Osteocyte (in vitro differentiated cells): Measurements from ENCODE around the gene SLC26A8. TPM values are rescaled to one million over a fixed set of nuclear protein-coding genes. Genes with fewer than 3 reads are reported as not detected.
A peak's percentile ranks its signal among the peaks of the same experiment; 100 is the strongest.

ENCODE experiments used
- DNase-seq: peaks from one replicate; pipeline ENCODE4 v3.0.0; 2021; ENCODE audit warnings: mixed read lengths; ENCODE audit not compliant: unreplicated experiment; ENCODE audit errors: extremely low spot score
- H3K27ac Mint-ChIP-seq: one replicate; pipeline ENCODE4 v1.8.0; 2021; ENCODE audit warnings: mild to moderate bottlenecking, mixed read lengths; ENCODE audit not compliant: unreplicated experiment
- H3K27me3 Mint-ChIP-seq: one replicate; pipeline ENCODE4 v1.8.0; 2021; ENCODE audit warnings: mixed read lengths; ENCODE audit not compliant: unreplicated experiment
- H3K36me3 Mint-ChIP-seq: one replicate; pipeline ENCODE4 v1.8.0; 2021; ENCODE audit warnings: mixed read lengths; ENCODE audit not compliant: unreplicated experiment
- H3K4me1 Mint-ChIP-seq: one replicate; pipeline ENCODE4 v1.8.0; 2021; ENCODE audit warnings: mixed read lengths; ENCODE audit not compliant: unreplicated experiment
- H3K4me3 Mint-ChIP-seq: one replicate; pipeline ENCODE4 v1.8.0; 2021; ENCODE audit warnings: mild to moderate bottlenecking, moderate library complexity, mixed read lengths; ENCODE audit not compliant: unreplicated experiment
- H3K9me3 Mint-ChIP-seq: one replicate; pipeline ENCODE4 v1.8.0; 2021; ENCODE audit warnings: mixed read lengths; ENCODE audit not compliant: unreplicated experiment
- CTCF ChIP-seq: fragments of 200-600 bp; sonication (generic); IDR thresholded peaks from 2 replicates; pipeline ENCODE4 v1.5.0; 2021; ENCODE audit warnings: antibody characterized with exemption, mild to moderate bottlenecking, moderate library complexity
- total RNA-seq: library from RNA; stranded (reverse); gene quantifications from 2 replicates; pipeline ENCODE4 v1.2.1, GENCODE V29; 2021

The SLC26A8 gene
- total RNA-seq, 1 donor from 2014 or later: not detected

DNA sequence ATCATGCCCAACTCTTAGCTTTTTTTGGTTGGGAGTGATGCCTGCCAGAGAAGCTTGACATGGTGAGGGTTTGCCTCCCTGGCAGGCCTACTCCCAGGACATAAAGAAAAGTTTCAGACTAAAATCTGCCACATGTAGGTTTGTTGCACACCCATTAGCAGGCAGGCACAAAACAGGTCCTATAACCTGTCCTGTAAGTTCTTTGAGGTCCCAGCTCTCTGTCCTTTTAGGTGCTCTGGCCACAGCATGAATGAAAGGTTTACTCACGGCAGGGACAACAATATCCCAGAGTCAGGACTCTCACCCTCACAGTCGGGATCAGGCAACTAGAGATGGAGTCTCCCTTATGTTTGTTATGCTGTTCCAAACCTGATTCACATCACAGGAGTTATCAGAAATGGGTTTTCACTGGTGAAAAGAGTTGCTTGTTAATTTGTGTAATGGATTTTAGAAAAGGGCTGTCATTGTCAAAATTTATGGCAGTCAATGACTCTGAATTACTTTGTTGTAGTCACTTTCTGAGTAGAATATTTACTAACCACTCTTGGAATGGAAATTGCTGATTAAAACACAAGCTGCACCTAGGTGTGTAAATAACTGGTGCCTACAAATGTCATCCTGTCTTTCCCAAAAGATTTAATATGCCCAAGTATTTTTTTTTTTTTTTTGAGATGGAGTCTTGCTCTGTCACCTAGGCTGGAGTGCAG lies 97.8 kb downstream of the SLC26A8 start:
- Mint-ChIP-seq H3K27ac (no peak overlapping the region), H3K27me3 (peaks cover 11% of the 10 kb centered on the region), H3K4me3 (no peak overlapping the region), H3K9me3 (no peaks in the 10 kb centered on the region), H3K36me3 (no peaks in the 10 kb centered on the region), H3K4me1 (peaks cover 8% of the 10 kb centered on the region)
- DNase-seq: no peak
- no peak for TF ChIP-seq CTCF

DNA sequence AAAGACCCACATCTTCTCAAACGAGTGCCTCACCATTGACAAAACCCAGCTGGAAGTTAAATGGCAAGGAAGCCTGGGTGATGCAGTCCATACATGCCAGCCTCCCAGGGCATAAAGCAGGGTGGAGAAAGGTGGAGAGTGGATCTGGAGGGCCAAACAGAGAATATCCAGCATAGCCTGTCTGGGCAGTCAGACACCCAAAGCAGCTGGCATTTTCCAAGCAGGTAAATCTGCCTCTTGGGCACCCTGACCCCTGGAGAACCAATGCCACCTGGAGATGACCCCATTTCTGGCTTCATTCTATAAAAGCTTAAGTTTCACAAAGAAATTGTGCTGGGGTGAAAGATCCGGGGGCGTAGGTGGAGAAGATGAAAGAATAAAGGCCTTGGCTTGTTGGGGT lies 98.5 kb downstream of the SLC26A8 start:
- no peak overlapping the region for H3K27ac Mint-ChIP-seq
- peaks cover 14% of the 10 kb centered on the region for H3K4me1 Mint-ChIP-seq
- DNase-seq: peak; percentile 48
- H3K9me3 Mint-ChIP-seq: no peaks in the 10 kb centered on the region
- peaks cover 11% of the 10 kb centered on the region for H3K27me3 Mint-ChIP-seq
- H3K4me3 Mint-ChIP-seq: no peak overlapping the region
- TF ChIP-seq CTCF: no peak
- H3K36me3 Mint-ChIP-seq: no peaks in the 10 kb centered on the region

DNA sequence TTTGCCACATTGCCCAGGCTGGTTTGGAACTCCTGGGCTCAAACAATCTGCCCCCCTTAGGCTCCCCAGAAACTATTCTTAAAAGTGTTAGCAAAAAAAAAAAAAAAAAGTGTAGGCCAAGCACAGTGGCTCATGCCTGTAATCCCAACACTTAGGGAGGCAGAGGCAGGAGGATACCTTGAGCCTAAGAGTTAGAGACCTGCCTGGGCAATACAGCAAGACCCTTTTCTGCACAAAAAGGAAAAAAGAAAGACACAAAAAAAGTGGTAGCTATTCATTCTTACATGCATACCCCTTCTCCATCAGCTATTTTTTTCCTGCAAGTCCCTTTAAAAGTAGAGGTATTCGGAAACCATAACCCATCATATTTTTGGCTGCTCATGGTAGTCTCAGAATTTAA lies 100.3 kb downstream of the SLC26A8 start:
- no peak for TF ChIP-seq CTCF
- no peak overlapping the region for H3K27ac Mint-ChIP-seq
- peaks cover 16% of the 10 kb centered on the region for H3K4me1 Mint-ChIP-seq
- H3K4me3 Mint-ChIP-seq: no peak overlapping the region
- H3K9me3 Mint-ChIP-seq: no peaks in the 10 kb centered on the region
- H3K27me3 Mint-ChIP-seq: peaks cover 3% of the 10 kb centered on the region
- no peak for DNase-seq
- no peaks in the 10 kb centered on the region for H3K36me3 Mint-ChIP-seq

GRCh38 chr6:35922139-35922554 lies 102.3 kb downstream of the SLC26A8 start:
- no peaks in the 10 kb centered on the region for H3K27me3 Mint-ChIP-seq
- H3K4me3 Mint-ChIP-seq: peak overlapping the region; percentile 87
- no peak for TF ChIP-seq CTCF
- DNase-seq: no peak
- peaks cover 2% of the 10 kb centered on the region for H3K36me3 Mint-ChIP-seq
- H3K4me1 Mint-ChIP-seq: peaks cover 33% of the 10 kb centered on the region
- H3K27ac Mint-ChIP-seq: no peak overlapping the region
- no peaks in the 10 kb centered on the region for H3K9me3 Mint-ChIP-seq

- Mint-ChIP-seq H3K4me1 (peaks cover 37% of the 10 kb centered on the region), H3K27ac (peak within 1 kb of the TSS; percentile 79), H3K4me3 (peak within 1 kb of the TSS; percentile 96), H3K27me3 (no peaks in the 10 kb centered on the region), H3K36me3 (peaks cover 4% of the 10 kb centered on the region), H3K9me3 (no peaks in the 10 kb centered on the region)
- peak; percentile 95 for DNase-seq
- no peak for TF ChIP-seq CTCF
Measured at GRCh38 chr6:35920793-35921732, 103.4 kb downstream of the SLC26A8 start, which contains the start of gene SRPK1. Gene SRPK1, minus strand, starts transcription at chr6:35921098. Its CDS starts 42 bp downstream, at chr6:35921056.
